Liver (tissue), 9 donors: Measurements from ENCODE around the gene TUBGCP6. TPM values are rescaled to one million over a fixed set of nuclear protein-coding genes. Genes with fewer than 3 reads are reported as not detected.

ENCODE experiments used
- DNase-seq: peaks from one replicate; pipeline ENCODE4 v3.0.0-alpha.2; 2017; ENCODE audit warnings: low spot score
- H3K27ac ChIP-seq, 2 donors: one replicate each; pipeline ENCODE4 v1.7.0; 2013; ENCODE audit warnings: inconsistent platforms in 2 of 2, low read length in 2 of 2, control low read depth in 1 of 2, low read depth in 1 of 2, mild to moderate bottlenecking in 1 of 2
- H3K27me3 ChIP-seq, 4 donors: one replicate each; pipeline versions ENCODE4 v1.6.1 to v1.7.0; 2013; ENCODE audit warnings: low read length in 3 of 4, inconsistent platforms in 1 of 4, mild to moderate bottlenecking in 1 of 4, moderate library complexity in 1 of 4; ENCODE audit not compliant: control insufficient read depth in 4 of 4, insufficient read depth in 4 of 4
- H3K36me3 ChIP-seq, 4 donors: one replicate each; pipeline versions ENCODE4 v1.6.1 to v1.7.0; 2013; ENCODE audit warnings: low read length in 3 of 4, mild to moderate bottlenecking in 3 of 4, low read depth in 1 of 4, moderate library complexity in 1 of 4; ENCODE audit not compliant: control insufficient read depth in 4 of 4, insufficient read depth in 3 of 4
- H3K4me1 ChIP-seq, 4 donors: one replicate each; pipeline versions ENCODE4 v1.6.1 to v1.7.0; 2013; ENCODE audit warnings: low read length in 3 of 4, mild to moderate bottlenecking in 3 of 4, moderate library complexity in 1 of 4; ENCODE audit not compliant: control insufficient read depth in 4 of 4, insufficient read depth in 4 of 4
- H3K4me3 ChIP-seq, 3 donors: one replicate each; pipeline versions ENCODE4 v1.6.1 to v1.7.0; 2013; ENCODE audit warnings: low read length in 3 of 3, control low read depth in 1 of 3, low read depth in 1 of 3, mild to moderate bottlenecking in 1 of 3
- H3K9ac ChIP-seq, 2 donors: one replicate each; pipeline ENCODE4 v1.7.0; 2013; ENCODE audit warnings: low read length in 2 of 2, mild to moderate bottlenecking in 2 of 2, moderate library complexity in 2 of 2, control low read depth in 1 of 2, low read depth in 1 of 2
- H3K9me3 ChIP-seq, 4 donors: one replicate each; pipeline versions ENCODE4 v1.6.1 to v1.7.0; 2013; ENCODE audit warnings: low read length in 3 of 4; ENCODE audit not compliant: control insufficient read depth in 4 of 4
- ATF3 ChIP-seq: IDR thresholded peaks from 2 replicates; pipeline ENCODE4 v1.6.1; 2016; ENCODE audit warnings: antibody characterized with exemption
- CTCF ChIP-seq: fragments of 150-350 bp; IDR thresholded peaks from 2 replicates; pipeline ENCODE4 v1.5.1; 2017; ENCODE audit warnings: improper control_type of control experiment, low read depth, low read length; ENCODE audit not compliant: missing input control
- EGR1 ChIP-seq, 2 donors: IDR thresholded peaks; 2 replicates each; pipeline ENCODE4 v1.6.1; 2016 to 2018; ENCODE audit warnings: antibody characterized with exemption in 2 of 2, low read depth in 2 of 2
- FOXA1 ChIP-seq: IDR thresholded peaks from 2 replicates; pipeline ENCODE4 v1.6.1; 2016; ENCODE audit warnings: antibody characterized with exemption
- FOXA2 ChIP-seq: IDR thresholded peaks from 2 replicates; pipeline ENCODE4 v1.6.1; 2016; ENCODE audit warnings: antibody characterized with exemption
- GABPA ChIP-seq, 2 donors: IDR thresholded peaks in 1 of 2; conservative IDR thresholded peaks in 1 of 2; 2 replicates each; pipeline ENCODE4 v1.6.1; 2016; ENCODE audit warnings: antibody characterized with exemption in 2 of 2, mild to moderate bottlenecking in 1 of 2, moderate library complexity in 1 of 2
- HNF4A ChIP-seq, 2 donors: conservative IDR thresholded peaks; 2 replicates each; pipeline ENCODE4 v1.6.1; 2016; ENCODE audit warnings: antibody characterized with exemption in 2 of 2, mild to moderate bottlenecking in 2 of 2
- HNF4G ChIP-seq: IDR thresholded peaks from 2 replicates; pipeline ENCODE4 v1.6.1; 2016; ENCODE audit warnings: antibody characterized with exemption
- JUND ChIP-seq, 2 donors: IDR thresholded peaks; 2 replicates each; pipeline ENCODE4 v1.6.1; 2016; ENCODE audit warnings: antibody characterized with exemption in 2 of 2
- MAX ChIP-seq: IDR thresholded peaks from 2 replicates; pipeline ENCODE4 v1.6.1; 2016; ENCODE audit warnings: antibody characterized with exemption
- NR2F2 ChIP-seq: IDR thresholded peaks from 2 replicates; pipeline ENCODE4 v1.6.1; 2016; ENCODE audit warnings: antibody characterized with exemption
- RAD21 ChIP-seq, 2 donors: IDR thresholded peaks; 2 replicates each; pipeline ENCODE4 v1.6.1; 2016; ENCODE audit warnings: antibody characterized with exemption in 2 of 2, mild to moderate bottlenecking in 2 of 2
- REST ChIP-seq: IDR thresholded peaks from 2 replicates; pipeline ENCODE4 v1.6.1; 2016; ENCODE audit warnings: antibody characterized with exemption, mild to moderate bottlenecking
- RXRA ChIP-seq, 2 donors: IDR thresholded peaks; 2 replicates each; pipeline ENCODE4 v1.6.1; 2017 to 2018; ENCODE audit warnings: antibody characterized with exemption in 2 of 2, mild to moderate bottlenecking in 1 of 2
- SP1 ChIP-seq: IDR thresholded peaks from 2 replicates; pipeline ENCODE4 v1.6.1; 2018; ENCODE audit warnings: antibody characterized with exemption, mild to moderate bottlenecking
- TAF1 ChIP-seq: conservative IDR thresholded peaks from 2 replicates; pipeline ENCODE4 v1.6.1; 2016; ENCODE audit warnings: antibody characterized with exemption, mild to moderate bottlenecking
- YY1 ChIP-seq: IDR thresholded peaks from 2 replicates; pipeline ENCODE4 v1.6.1; 2016; ENCODE audit warnings: antibody characterized with exemption, mild to moderate bottlenecking
- ZBTB33 ChIP-seq: IDR thresholded peaks from 2 replicates; pipeline ENCODE4 v1.6.1; 2016; ENCODE audit warnings: antibody characterized with exemption
- WGBS: extraction: QIAGEN DNeasy Blood & Tissue Kit; methylation state at CpG from one replicate; pipeline ENCODE4 v1.1.7; 2013; 5-methylcytosine and 5-hydroxymethylcytosine counted together
- polyA plus RNA-seq, 2 donors: library from polyadenylated mRNA; stranded (reverse) in 1 of 2; unstranded in 1 of 2; fragments of 200-250 nt in 1 of 2; fragments of >200 nt in 1 of 2; fragmentation: Nextera tagmentation in 1 of 2; extraction: Ambion mirVana in 1 of 2; gene quantifications; one replicate each; pipeline versions ENCODE4 v1.2.1 to v1.2.3, GENCODE V29; 2013 to 2015
- total RNA-seq, 2 donors: library from RNA; depleted of rRNA; stranded (reverse); fragments of >200 nt; gene quantifications; one replicate each; pipeline ENCODE4 v1.2.3, GENCODE V29; 2014
- donor health status: healthy.
- donor health status: healthy.
- donor health status: healthy.
- donor health status: healthy.
- donor health status: healthy.

Gene TUBGCP6
- total and polyA plus RNA-seq, 4 donors = 9.3 to 31.7 (median 16.4) TPM

GRCh38 chr22:50282361-50283155 is 37.7 kb upstream of the TUBGCP6 start:
- TF ChIP-seq YY1 (no peak), ATF3 (no peak), SP1 (no peak), JUND (IDR thresholded peaks at IDR 0.05) (no peak), CTCF (no peak), GABPA (IDR thresholded peaks at IDR 0.05 in 1 of 2, conservative IDR thresholded peaks at IDR 0.05 in 1 of 2) (no peak), MAX (no peak), NR2F2 (no peak), TAF1 (no peak), EGR1 (IDR thresholded peaks at IDR 0.05; ENCODE audit: low read depth in 2 of 2) (no peak), RXRA (IDR thresholded peaks at IDR 0.05) (no peak), FOXA1 (no peak), FOXA2 (no peak), RAD21 (IDR thresholded peaks at IDR 0.05) (no peak), HNF4A (conservative IDR thresholded peaks at IDR 0.05) (no peak), ZBTB33 (no peak), HNF4G (no peak), REST (no peak)
- no peaks in the 10 kb centered on the region for H3K27me3 ChIP-seq
- WGBS = 90% methylated on average over 45 of the region's 45 CpGs
- no peak for DNase-seq
- H3K9ac ChIP-seq = no peak overlapping the region
- no peaks in the 10 kb centered on the region for H3K9me3 ChIP-seq
- H3K36me3 ChIP-seq = peaks cover 17 to 82% (median 39%) of the 10 kb centered on the region in 4 donors
- H3K27ac ChIP-seq = no peak overlapping the region
- no peaks in the 10 kb centered on the region for H3K4me1 ChIP-seq
- H3K4me3 ChIP-seq = no peak overlapping the region
